HG02970 (cell line): ENCODE measurements around the gene NLGN1.

Experiments
- ATAC-seq: cut with Tn5 transposase; IDR thresholded peaks from one replicate; pipeline ENCODE4 v1.9.1; 2021; ENCODE audit warnings: mild to moderate bottlenecking, moderate library complexity, moderate number of reproducible peaks; ENCODE audit not compliant: unreplicated experiment, low FRiP score

The NLGN1 gene

GRCh38 chr3:173939331-173939730 lies 541.8 kb downstream of the NLGN1 start:
- ATAC-seq = no peak

GRCh38 chr3:173943264-173943663 lies 545.7 kb downstream of the NLGN1 start:
- ATAC-seq = no peak

GRCh38 chr3:173945170-173945569 lies 547.6 kb downstream of the NLGN1 start:
- no peak for ATAC-seq

GRCh38 chr3:173945806-173946205 lies 548.3 kb downstream of the NLGN1 start:
- ATAC-seq = no peak

GRCh38 chr3:173954647-173955046 lies 557.1 kb downstream of the NLGN1 start:
- ATAC-seq = no peak

GRCh38 chr3:173957646-173958045 lies 560.1 kb downstream of the NLGN1 start:
- no peak for ATAC-seq

GRCh38 chr3:173958805-173959204 lies 561.3 kb downstream of the NLGN1 start:
- no peak for ATAC-seq

GRCh38 chr3:173970281-173970680 lies 572.7 kb downstream of the NLGN1 start:
- no peak for ATAC-seq

- no peak for ATAC-seq
Observed at GRCh38 chr3:173976281-173976680, 578.7 kb downstream of the NLGN1 start.

GRCh38 chr3:173977747-173978146 lies 580.2 kb downstream of the NLGN1 start:
- no peak for ATAC-seq

- no peak for ATAC-seq
Observed at GRCh38 chr3:173983343-173983742, 585.8 kb downstream of the NLGN1 start.

GRCh38 chr3:173986861-173987410 lies 589.4 kb downstream of the NLGN1 start:
- no peak for ATAC-seq

GRCh38 chr3:173988909-173989308 lies 591.4 kb downstream of the NLGN1 start:
- ATAC-seq = no peak

- no peak for ATAC-seq
Observed at GRCh38 chr3:173992416-173992815, 594.9 kb downstream of the NLGN1 start.

- no peak for ATAC-seq
Observed at GRCh38 chr3:173993299-173993698, 595.8 kb downstream of the NLGN1 start.

GRCh38 chr3:174000675-174001074 lies 603.1 kb downstream of the NLGN1 start:
- no peak for ATAC-seq

- no peak for ATAC-seq
Observed at GRCh38 chr3:174002543-174002942, 605.0 kb downstream of the NLGN1 start.

GRCh38 chr3:174010907-174011306 lies 613.4 kb downstream of the NLGN1 start:
- no peak for ATAC-seq

GRCh38 chr3:174016186-174016585 lies 618.6 kb downstream of the NLGN1 start:
- no peak for ATAC-seq

- ATAC-seq = no peak
Observed at GRCh38 chr3:174020156-174020555, 622.6 kb downstream of the NLGN1 start.

GRCh38 chr3:174023421-174023820 lies 625.9 kb downstream of the NLGN1 start:
- no peak for ATAC-seq

- no peak for ATAC-seq
Observed at GRCh38 chr3:174028673-174029072, 631.1 kb downstream of the NLGN1 start.

GRCh38 chr3:174035328-174035886 lies 637.9 kb downstream of the NLGN1 start:
- no peak for ATAC-seq
